AG10803 (cell line): ENCODE results near the gene PLEKHG3.

Experiments
- DNase-seq: peaks from one replicate; pipeline ENCODE4 v3.0.0; 2010; ENCODE audit warnings: low read depth
- H3K4me3 ChIP-seq: 2 replicates; pipeline ENCODE4 v1.5.1; 2011; ENCODE audit warnings: mild to moderate bottlenecking, low read length, control low read depth
- CTCF ChIP-seq: conservative IDR thresholded peaks from 2 replicates; pipeline ENCODE4 v1.5.1; 2011; ENCODE audit warnings: mild to moderate bottlenecking, low read length, control low read depth, inconsistent platforms

The PLEKHG3 gene

DNA sequence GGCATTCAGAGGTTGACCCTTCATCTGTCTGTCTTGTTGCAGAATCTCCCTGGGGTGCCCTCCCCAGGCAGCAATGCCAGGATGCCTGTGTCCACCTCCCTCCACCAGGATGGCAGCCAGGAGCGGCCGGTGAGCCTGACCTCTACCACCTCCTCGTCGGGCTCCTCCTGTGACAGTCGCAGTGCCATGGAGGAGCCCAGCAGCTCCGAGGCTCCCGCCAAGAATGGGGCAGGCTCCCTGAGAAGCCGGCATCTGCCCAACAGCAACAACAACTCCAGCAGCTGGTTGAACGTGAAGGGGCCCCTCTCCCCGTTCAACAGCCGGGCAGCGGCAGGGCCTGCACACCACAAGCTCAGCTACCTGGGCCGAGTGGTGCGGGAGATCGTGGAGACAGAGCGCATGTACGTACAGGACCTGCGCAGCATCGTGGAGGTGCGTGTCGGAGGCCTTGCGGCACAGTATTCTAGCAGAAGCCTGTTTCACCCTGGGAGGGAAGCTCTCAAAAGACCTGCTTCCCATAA is 23.4 kb downstream of the PLEKHG3 start:
- no peak for DNase-seq
- no peak for TF ChIP-seq CTCF

DNA sequence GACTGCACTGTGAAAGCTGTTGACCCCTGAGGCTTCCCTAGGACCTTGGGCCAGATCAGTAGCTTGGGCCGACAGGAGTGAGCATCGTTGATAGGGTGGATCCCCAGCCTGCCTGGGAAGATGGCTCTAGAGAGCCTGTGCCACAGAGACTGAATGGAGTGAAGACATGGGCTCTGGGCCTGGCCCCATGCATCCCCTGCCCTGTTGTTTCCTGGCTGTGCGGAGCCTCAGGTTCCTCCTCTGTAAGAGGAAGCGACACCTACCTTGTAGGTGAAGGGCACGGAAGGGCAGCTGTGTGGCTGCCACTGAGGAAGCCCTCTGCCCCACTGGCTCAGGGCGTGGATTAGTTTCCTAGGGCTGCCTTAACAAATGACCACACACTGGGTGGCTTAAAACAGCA is 23.9 kb downstream of the PLEKHG3 start:
- no peak overlapping the region for H3K4me3 ChIP-seq
- no peak for TF ChIP-seq CTCF
- no peak for DNase-seq

More for the DNA sequence above, 23.4 kb downstream of the PLEKHG3 start:
- H3K4me3 ChIP-seq, result no peak overlapping the region

- no peak overlapping the region for H3K4me3 ChIP-seq
- no peak for TF ChIP-seq CTCF
- DNase-seq, result no peak
These were observed 24.6 kb downstream of the PLEKHG3 start for GRCh38 chr14:64728856-64729255.

- no peak for DNase-seq
- no peak for TF ChIP-seq CTCF
- no peak overlapping the region for H3K4me3 ChIP-seq
These were observed 25.3 kb downstream of the PLEKHG3 start for GRCh38 chr14:64729386-64730060.

DNA sequence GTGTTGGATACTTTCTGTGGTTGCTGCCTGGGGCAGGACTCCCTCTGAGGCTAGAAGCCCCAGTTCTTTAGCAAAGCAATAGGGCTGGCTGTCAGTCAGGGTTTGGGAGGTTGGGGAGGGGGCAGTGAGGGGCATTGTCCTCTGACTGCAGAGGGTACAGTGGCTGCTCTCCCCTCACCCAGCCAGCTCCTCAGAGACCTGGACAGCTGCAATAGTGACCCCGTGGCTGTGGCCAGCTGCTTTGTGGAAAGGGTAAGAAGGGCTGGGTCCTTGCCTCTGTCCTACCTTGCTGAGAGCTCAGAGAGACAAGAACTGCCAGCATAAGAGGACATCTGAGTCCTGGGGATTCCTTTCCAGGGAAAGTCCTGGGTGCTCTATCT is 25.8 kb downstream of the PLEKHG3 start:
- no peak overlapping the region for H3K4me3 ChIP-seq
- no peak for TF ChIP-seq CTCF
- no peak for DNase-seq

GRCh38 chr14:64730681-64731080 is 26.5 kb downstream of the PLEKHG3 start:
- no peak overlapping the region for H3K4me3 ChIP-seq
- no peak for DNase-seq

More at GRCh38 chr14:64730681-64731080, 26.5 kb downstream of the PLEKHG3 start:
- no peak for TF ChIP-seq CTCF
